HepG2 (cell line): Measurements from ENCODE around the gene FDXACB1. TPM values are rescaled to one million over a fixed set of nuclear protein-coding genes. Genes with fewer than 3 reads are reported as not detected.

Experiments used
- ATAC-seq: fragments of 200-7000 bp; cut with Tn5 transposase; 3 replicates; pipeline ENCODE4 v1.9.1; 2020; ENCODE audit warnings: mild to moderate bottlenecking, moderate library complexity
- BruUV-seq: library from RNA; stranded (reverse); fragments of 400-500 nt; replicated peaks from 2 replicates; lab custom pipeline; 2021; lab: Mats Ljungman, UMichigan
- CTCF ChIA-PET: fragments of 300-600 bp; formaldehyde crosslinking; extraction: SDS; loops from one replicate; lab custom pipeline; 2021; ENCODE audit warnings: low total read pairs, inconsistent platforms, low intra/inter-chr PET ratio; lab: Yijun Ruan, JAX
- POLR2A ChIA-PET: fragments of 350-600 bp; sonication (Branson Sonifier 250); formaldehyde crosslinking; loops from one replicate; lab custom pipeline; 2020; ENCODE audit warnings: antibody characterized with exemption, inconsistent platforms; lab: Yijun Ruan, JAX
- DNase-seq: peaks from one replicate; pipeline ENCODE4 v3.0.0-alpha.2; 2015; ENCODE audit warnings: low spot score
- FAIRE-seq: peaks from 3 replicates; lab custom pipeline; 2011; peaks lifted over from hg19 to GRCh38; lab: Jason Lieb, UNC
- H2AFZ ChIP-seq: one replicate; pipeline ENCODE4 v1.6.1; 2011; ENCODE audit warnings: low read length, inconsistent platforms
- H3K27ac ChIP-seq: fragments of 300-600 bp; 3 replicates; pipeline ENCODE4 v1.8.0; 2011; ENCODE audit warnings: mixed run types, mild to moderate bottlenecking, mixed read lengths, low read length, inconsistent platforms; ENCODE audit not compliant: insufficient read depth; ENCODE audit errors: extremely low read length
- H3K27me3 ChIP-seq, 2 experiments: fragments of 200-600 bp in 1 of 2; 2 replicates in 1 of 2; 3 replicates in 1 of 2; pipeline versions ENCODE4 v1.6.0 to v1.8.0; 2011; ENCODE audit warnings: low read length in 2 of 2, mild to moderate bottlenecking in 2 of 2, moderate library complexity in 2 of 2, inconsistent platforms in 1 of 2; ENCODE audit not compliant: insufficient read depth in 2 of 2, control insufficient read depth in 1 of 2
- H3K36me3 ChIP-seq, 2 experiments: fragments of 200-600 bp in 1 of 2; replicated peaks in 1 of 2; 2 replicates in 1 of 2; 3 replicates in 1 of 2; pipeline versions ENCODE4 v1.5.1 to v1.8.0; 2011; ENCODE audit warnings: low read length in 2 of 2, inconsistent platforms in 1 of 2; ENCODE audit not compliant: insufficient read depth in 2 of 2, control insufficient read depth in 1 of 2
- H3K4me1 ChIP-seq: 2 replicates; pipeline ENCODE4 v1.5.1; 2012; ENCODE audit warnings: low read length, inconsistent platforms; ENCODE audit not compliant: insufficient read depth
- H3K4me2 ChIP-seq: 2 replicates; pipeline ENCODE4 v1.6.0; 2011; ENCODE audit warnings: low read depth, low read length, inconsistent platforms
- H3K4me3 ChIP-seq, 3 experiments: fragments of 200-600 bp in 1 of 3; sonication (generic), shearing (Covaris generic) in 1 of 3; replicated peaks in 1 of 3; 2 replicates each; pipeline ENCODE4 v1.5.1; 2011 to 2016; ENCODE audit warnings: low read length in 3 of 3, inconsistent platforms in 2 of 3, low read depth in 2 of 3, mild to moderate bottlenecking in 2 of 3, control low read depth in 1 of 3, mixed read lengths in 1 of 3; ENCODE audit not compliant: insufficient read depth in 1 of 3
- H3K79me2 ChIP-seq: one replicate; pipeline ENCODE4 v1.6.1; 2011; ENCODE audit warnings: low read length, inconsistent platforms; ENCODE audit not compliant: insufficient read depth
- H3K9ac ChIP-seq: 2 replicates; pipeline ENCODE4 v1.6.0; 2011; ENCODE audit warnings: mild to moderate bottlenecking, low read depth, low read length, inconsistent platforms; ENCODE audit not compliant: insufficient read depth
- H3K9me3 ChIP-seq: 2 replicates; pipeline ENCODE4 v1.5.1; 2012; ENCODE audit warnings: mild to moderate bottlenecking, low read length
- H4K20me1 ChIP-seq: 2 replicates; pipeline ENCODE4 v1.6.0; 2011; ENCODE audit warnings: inconsistent platforms, mild to moderate bottlenecking, low read length, moderate library complexity; ENCODE audit not compliant: insufficient read depth
- ATAD3A ChIP-seq: sonication (generic); formaldehyde crosslinking; IDR thresholded peaks from 2 replicates; pipeline ENCODE4 v1.4.0; 2020; ENCODE audit warnings: missing genetic modification reagents
- JUN ChIP-seq: sonication (generic); formaldehyde crosslinking; IDR thresholded peaks from 2 replicates; pipeline ENCODE4 v1.4.0; 2020; ENCODE audit warnings: mild to moderate bottlenecking, missing genetic modification reagents
- MED8 ChIP-seq: sonication (generic); formaldehyde crosslinking; IDR thresholded peaks from 2 replicates; pipeline ENCODE4 v1.8.1; 2023; ENCODE audit warnings: mild to moderate bottlenecking, missing genetic modification reagents; ENCODE audit not compliant: insufficient replicate concordance
- SNAI1 ChIP-seq: sonication (generic); formaldehyde crosslinking; IDR thresholded peaks from 2 replicates; pipeline ENCODE4 v1.5.0; 2020; ENCODE audit warnings: mild to moderate bottlenecking, missing genetic modification reagents, borderline replicate concordance
- SP140L ChIP-seq: sonication (generic); formaldehyde crosslinking; IDR thresholded peaks from 2 replicates; pipeline ENCODE4 v1.4.0; 2020; ENCODE audit warnings: missing genetic modification reagents, borderline replicate concordance
- ZNF282 ChIP-seq: fragments of 450-650 bp; IDR thresholded peaks from 2 replicates; pipeline ENCODE4 v1.6.1; 2018; ENCODE audit not compliant: partially characterized antibody
- ZNF333 ChIP-seq: sonication (generic); formaldehyde crosslinking; IDR thresholded peaks from 2 replicates; pipeline ENCODE4 v1.4.0; 2020; ENCODE audit warnings: mild to moderate bottlenecking, missing genetic modification reagents, borderline replicate concordance
- ZNF558 ChIP-seq: sonication (generic); formaldehyde crosslinking; IDR thresholded peaks from 2 replicates; pipeline ENCODE4 v1.9.0; 2022; ENCODE audit warnings: mild to moderate bottlenecking, missing genetic modification reagents, borderline replicate concordance
- ZNF567 ChIP-seq: sonication (generic); formaldehyde crosslinking; IDR thresholded peaks from 2 replicates; pipeline ENCODE4 v1.8.1; 2023; ENCODE audit warnings: mild to moderate bottlenecking, missing genetic modification reagents, borderline replicate concordance
- ZNF607 ChIP-seq: sonication (generic); formaldehyde crosslinking; IDR thresholded peaks from 2 replicates; pipeline ENCODE4 v1.5.1; 2020; ENCODE audit warnings: missing genetic modification reagents, mild to moderate bottlenecking, borderline replicate concordance
- ZNF614 ChIP-seq: IDR thresholded peaks from 2 replicates; pipeline ENCODE4 v1.6.1; 2018; ENCODE audit warnings: missing biosample characterization, missing genetic modification reagents, inconsistent platforms, borderline replicate concordance
- ZNF747 ChIP-seq: sonication (generic); formaldehyde crosslinking; IDR thresholded peaks from 2 replicates; pipeline ENCODE4 v1.8.1; 2023; ENCODE audit warnings: missing genetic modification reagents, mild to moderate bottlenecking, borderline replicate concordance
- ZNF883 ChIP-seq: sonication (generic); formaldehyde crosslinking; IDR thresholded peaks from 2 replicates; pipeline ENCODE4 v1.5.1; 2020; ENCODE audit warnings: mild to moderate bottlenecking, missing genetic modification reagents; ENCODE audit errors: not compliant biosample characterization
- WGBS: methylation state at CpG from one replicate; pipeline ENCODE4 v1.1.6; 2017; ENCODE audit warnings: low lambda C conversion rate; 5-methylcytosine and 5-hydroxymethylcytosine counted together
- in situ Hi-C: cut with HindIII; loops from 2 replicates; pipeline ENCODE4 v1.10.0; 2017; ENCODE audit warnings: low pct_unique_long_range_greater_than_20kb; ENCODE audit not compliant: extremely low pct_ligation_motif_present
- intact Hi-C: fragments of 100-400 bp; cut with micrococcal nuclease; formaldehyde crosslinking; loops from one replicate; pipeline ENCODE4 v1.10.0; 2022; ENCODE audit not compliant: unreplicated experiment
- polyA plus RNA-seq, 8 experiments: library from polyadenylated mRNA; depleted of rRNA in 3 of 8; stranded (reverse) in 7 of 8; unstranded in 1 of 8; fragments of >200 nt; fragmentation: Illumina TruSeq in 4 of 8; extraction: Trizol in 4 of 8; gene quantifications; 2 replicates each; pipeline versions ENCODE4 v1.2.1 to v1.2.3, GENCODE V29; 2011 to 2016; ENCODE audit warnings: low read depth in 4 of 8, missing spikeins in 1 of 8, mixed read lengths in 1 of 8; ENCODE audit not compliant: insufficient read depth in 1 of 8
- total RNA-seq, 5 experiments: library from RNA; depleted of rRNA; stranded (reverse); fragments of >200 nt; fragmentation: Illumina TruSeq; extraction: Trizol; gene quantifications; 2 replicates each; pipeline ENCODE4 v1.2.3, GENCODE V29; 2016; ENCODE audit warnings: low read depth in 1 of 5
- TF ChIP-seq, protein P1 (sequence below): sonication (generic); formaldehyde crosslinking; IDR thresholded peaks from 2 replicates; pipeline ENCODE4 v1.4.0; 2020; ENCODE audit warnings: mild to moderate bottlenecking, missing genetic modification reagents
- TF ChIP-seq, protein P2 (sequence below): IDR thresholded peaks from 2 replicates; pipeline ENCODE4 v1.6.1; 2018; ENCODE audit warnings: missing genetic modification reagents
- TF ChIP-seq, protein P3 (sequence below): sonication (generic); formaldehyde crosslinking; IDR thresholded peaks from 2 replicates; pipeline ENCODE4 v1.4.0; 2020; ENCODE audit warnings: missing genetic modification reagents
- TF ChIP-seq, protein P4 (sequence below): sonication (generic); formaldehyde crosslinking; IDR thresholded peaks from 2 replicates; pipeline ENCODE4 v1.4.0; 2020; ENCODE audit warnings: mild to moderate bottlenecking, missing genetic modification reagents
- TF ChIP-seq, protein P5 (sequence below): sonication (generic); formaldehyde crosslinking; IDR thresholded peaks from 2 replicates; pipeline ENCODE4 v1.9.0; 2021; ENCODE audit warnings: missing genetic modification reagents, borderline replicate concordance

The FDXACB1 gene
- total and polyA plus RNA-seq, 2 of the 13 experiments (the other 11 are each of a cell fraction or from before 2014, with no cell fraction given) = 1.1 to 3.4 TPM

DNA sequence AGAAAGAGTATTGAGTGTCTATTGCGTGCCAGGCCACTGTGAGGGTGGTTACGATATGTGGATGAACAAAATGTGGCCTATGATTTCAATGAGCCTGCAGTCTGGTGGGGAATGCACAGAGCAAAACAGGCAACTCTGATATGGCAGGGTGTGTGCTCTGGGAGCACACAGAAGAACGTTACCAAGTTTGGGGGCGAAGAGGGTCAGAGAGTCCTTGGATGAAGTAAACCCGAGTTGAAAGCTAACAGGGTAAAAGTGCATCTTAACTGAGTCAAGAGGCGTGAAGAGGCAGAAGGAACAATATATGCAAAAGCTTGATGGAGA, 634 bp upstream of the FDXACB1 start:
- Histone ChIP-seq H3K27me3 (no peaks in the 10 kb centered on the region; a peak in 1 of 5 replicates), H4K20me1 (no peaks in the 10 kb centered on the region), H3K9ac (peak overlapping the region; percentile 84), H3K79me2 (no peaks in the 10 kb centered on the region), H3K27ac (peak overlapping the region; percentile 95), H3K4me2 (peak overlapping the region; percentile 94), H3K36me3 (peaks cover 2 to 4% of the 10 kb centered on the region in 2 experiments; a peak in 2 of 5 replicates), H3K4me3 (peak overlapping the region; percentile 78 to 83 (median 81)), H3K4me1 (peaks cover 11% of the 10 kb centered on the region), H3K9me3 (no peaks in the 10 kb centered on the region), H2AFZ (no peak overlapping the region)
- intact Hi-C loops (loop anchor here (1.0 to 2.0 kb wide), 4 partner anchors 32 to 195 kb away; partner anchors contain the start of genes C11orf52, CRYAB, NKAPD1 and PIH1D2), in situ Hi-C loops (loop anchor here (5.0 kb wide), 2 partner anchors 48 to 108 kb away; no protein-coding TSS in a partner anchor)
- no peak for FAIRE-seq
- no peak for DNase-seq
- TSS peak; percentile 92 for BruUV-seq
- WGBS = 31% methylated on average over 6 of the region's 6 CpGs
- peak; percentile 36 for ATAC-seq
- POLR2A ChIA-PET = interaction anchor here (0.8 to 1.8 kb wide), 6 partner anchors 8 to 145 kb away, joined by 3 to 12 read pairs (median 4); partner anchors contain the start of gene ALG9
- CTCF ChIA-PET = interaction anchor here (1.3 kb wide), 1 partner anchor 102 kb away, joined by 7 read pairs; no protein-coding TSS in a partner anchor
- TF ChIP-seq ZNF567 (CRISPR knock-in tag) (no peak), ZNF333 (CRISPR knock-in tag) (no peak), JUN (0 out of 2 replicates have a peak, but pooled peaks have one; percentile 1), ZNF614 (CRISPR knock-in tag) (no peak), SNAI1 (CRISPR knock-in tag) (peak; percentile 18; the same call in 1 of the 2 replicates), SP140L (no peak), ATAD3A (CRISPR knock-in tag) (no peak), ZNF558 (no peak), ZNF282 (no peak), MED8 (CRISPR knock-in tag) (peak; percentile 9), ZNF747 (CRISPR knock-in tag) (no peak), ZNF883 (no peak), ZNF607 (CRISPR knock-in tag) (no peak)
- TF ChIP-seq, protein P1, sequence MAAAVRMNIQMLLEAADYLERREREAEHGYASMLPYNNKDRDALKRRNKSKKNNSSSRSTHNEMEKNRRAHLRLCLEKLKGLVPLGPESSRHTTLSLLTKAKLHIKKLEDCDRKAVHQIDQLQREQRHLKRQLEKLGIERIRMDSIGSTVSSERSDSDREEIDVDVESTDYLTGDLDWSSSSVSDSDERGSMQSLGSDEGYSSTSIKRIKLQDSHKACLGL (CRISPR knock-in tag) = 0 out of 2 replicates have a peak, but pooled peaks have one; percentile 31
- TF ChIP-seq, protein P2, sequence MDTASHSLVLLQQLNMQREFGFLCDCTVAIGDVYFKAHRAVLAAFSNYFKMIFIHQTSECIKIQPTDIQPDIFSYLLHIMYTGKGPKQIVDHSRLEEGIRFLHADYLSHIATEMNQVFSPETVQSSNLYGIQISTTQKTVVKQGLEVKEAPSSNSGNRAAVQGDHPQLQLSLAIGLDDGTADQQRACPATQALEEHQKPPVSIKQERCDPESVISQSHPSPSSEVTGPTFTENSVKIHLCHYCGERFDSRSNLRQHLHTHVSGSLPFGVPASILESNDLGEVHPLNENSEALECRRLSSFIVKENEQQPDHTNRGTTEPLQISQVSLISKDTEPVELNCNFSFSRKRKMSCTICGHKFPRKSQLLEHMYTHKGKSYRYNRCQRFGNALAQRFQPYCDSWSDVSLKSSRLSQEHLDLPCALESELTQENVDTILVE = no peak
- TF ChIP-seq, protein P3, sequence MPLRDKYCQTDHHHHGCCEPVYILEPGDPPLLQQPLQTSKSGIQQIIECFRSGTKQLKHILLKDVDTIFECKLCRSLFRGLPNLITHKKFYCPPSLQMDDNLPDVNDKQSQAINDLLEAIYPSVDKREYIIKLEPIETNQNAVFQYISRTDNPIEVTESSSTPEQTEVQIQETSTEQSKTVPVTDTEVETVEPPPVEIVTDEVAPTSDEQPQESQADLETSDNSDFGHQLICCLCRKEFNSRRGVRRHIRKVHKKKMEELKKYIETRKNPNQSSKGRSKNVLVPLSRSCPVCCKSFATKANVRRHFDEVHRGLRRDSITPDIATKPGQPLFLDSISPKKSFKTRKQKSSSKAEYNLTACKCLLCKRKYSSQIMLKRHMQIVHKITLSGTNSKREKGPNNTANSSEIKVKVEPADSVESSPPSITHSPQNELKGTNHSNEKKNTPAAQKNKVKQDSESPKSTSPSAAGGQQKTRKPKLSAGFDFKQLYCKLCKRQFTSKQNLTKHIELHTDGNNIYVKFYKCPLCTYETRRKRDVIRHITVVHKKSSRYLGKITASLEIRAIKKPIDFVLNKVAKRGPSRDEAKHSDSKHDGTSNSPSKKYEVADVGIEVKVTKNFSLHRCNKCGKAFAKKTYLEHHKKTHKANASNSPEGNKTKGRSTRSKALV (CRISPR knock-in tag) = no peak
- TF ChIP-seq, protein P4, sequence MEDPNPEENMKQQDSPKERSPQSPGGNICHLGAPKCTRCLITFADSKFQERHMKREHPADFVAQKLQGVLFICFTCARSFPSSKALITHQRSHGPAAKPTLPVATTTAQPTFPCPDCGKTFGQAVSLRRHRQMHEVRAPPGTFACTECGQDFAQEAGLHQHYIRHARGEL (CRISPR knock-in tag) = 0 out of 2 replicates have a peak, but pooled peaks have one; percentile 48
- TF ChIP-seq, protein P5, sequence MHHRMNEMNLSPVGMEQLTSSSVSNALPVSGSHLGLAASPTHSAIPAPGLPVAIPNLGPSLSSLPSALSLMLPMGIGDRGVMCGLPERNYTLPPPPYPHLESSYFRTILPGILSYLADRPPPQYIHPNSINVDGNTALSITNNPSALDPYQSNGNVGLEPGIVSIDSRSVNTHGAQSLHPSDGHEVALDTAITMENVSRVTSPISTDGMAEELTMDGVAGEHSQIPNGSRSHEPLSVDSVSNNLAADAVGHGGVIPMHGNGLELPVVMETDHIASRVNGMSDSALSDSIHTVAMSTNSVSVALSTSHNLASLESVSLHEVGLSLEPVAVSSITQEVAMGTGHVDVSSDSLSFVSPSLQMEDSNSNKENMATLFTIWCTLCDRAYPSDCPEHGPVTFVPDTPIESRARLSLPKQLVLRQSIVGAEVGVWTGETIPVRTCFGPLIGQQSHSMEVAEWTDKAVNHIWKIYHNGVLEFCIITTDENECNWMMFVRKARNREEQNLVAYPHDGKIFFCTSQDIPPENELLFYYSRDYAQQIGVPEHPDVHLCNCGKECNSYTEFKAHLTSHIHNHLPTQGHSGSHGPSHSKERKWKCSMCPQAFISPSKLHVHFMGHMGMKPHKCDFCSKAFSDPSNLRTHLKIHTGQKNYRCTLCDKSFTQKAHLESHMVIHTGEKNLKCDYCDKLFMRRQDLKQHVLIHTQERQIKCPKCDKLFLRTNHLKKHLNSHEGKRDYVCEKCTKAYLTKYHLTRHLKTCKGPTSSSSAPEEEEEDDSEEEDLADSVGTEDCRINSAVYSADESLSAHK (CRISPR knock-in tag) = no peak
